ENCODE measurements around the gene SRCIN1. TPM values are rescaled to one million over a fixed set of nuclear protein-coding genes. Genes with fewer than 3 reads are reported as not detected.
"Not testable (repeated sequence)": the region's sequence is repeated elsewhere in the genome, so short reads cannot be mapped to it uniquely, and the experiment has no call there.

The SRCIN1 gene
- total RNA-seq, 2 donors from 2014 or later: 0.52 to 1.1 TPM

DNA sequence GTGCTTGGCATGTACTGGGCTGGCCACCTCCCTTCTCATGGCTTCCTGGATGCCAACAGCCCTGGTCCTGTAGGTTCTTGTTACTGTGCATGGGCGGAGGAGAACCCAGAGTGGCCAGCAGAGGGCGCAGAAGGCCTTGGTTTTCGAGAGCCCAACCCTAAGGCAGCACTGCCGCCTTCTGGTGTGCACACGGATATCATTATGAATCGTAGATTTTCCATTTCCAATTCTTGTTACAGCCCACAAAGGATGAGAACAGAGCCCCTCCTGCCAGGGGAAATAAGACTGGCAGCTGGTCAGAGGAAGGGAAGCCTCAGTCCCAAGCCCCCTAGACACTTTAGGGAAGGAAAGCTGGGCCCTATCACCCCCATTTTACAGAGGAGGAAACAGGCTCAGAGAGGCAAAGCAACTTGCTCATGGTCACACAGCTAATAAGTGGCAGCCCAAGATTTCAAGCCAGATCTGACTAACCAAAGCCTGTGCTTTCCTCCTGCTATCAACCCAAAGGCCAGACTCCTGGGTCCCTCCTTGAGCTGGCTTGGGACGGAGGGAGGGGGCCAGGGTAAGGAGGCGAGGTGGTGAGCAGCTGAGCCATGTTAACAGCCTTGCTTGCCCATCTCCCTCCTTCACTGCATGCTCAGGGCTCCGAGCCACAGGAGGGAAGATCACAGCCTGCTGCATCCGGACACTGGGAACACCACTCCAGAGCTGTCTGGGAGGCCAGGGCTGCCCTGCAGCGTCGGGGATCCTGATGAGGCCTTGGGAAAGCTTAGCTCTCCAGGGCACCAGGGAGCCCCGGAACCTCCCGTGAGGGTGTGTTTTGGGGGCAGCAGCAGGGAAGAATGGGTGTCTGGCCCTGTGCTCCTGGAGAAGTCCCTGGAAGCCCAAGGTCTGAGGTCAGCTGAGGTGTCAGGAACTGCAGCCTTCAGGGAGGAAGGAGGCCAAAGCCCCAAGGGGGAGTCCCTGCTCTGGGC is 113.4 kb downstream of the SRCIN1 start:
- DNase-seq (ENCODE audit: low spot score): peak; percentile 95
- not testable (repeated sequence) for H3K27me3 ChIP-seq, H3K4me3 ChIP-seq, H3K9me3 ChIP-seq, H3K27ac ChIP-seq, H3K4me1 ChIP-seq
- TF ChIP-seq, protein P1, sequence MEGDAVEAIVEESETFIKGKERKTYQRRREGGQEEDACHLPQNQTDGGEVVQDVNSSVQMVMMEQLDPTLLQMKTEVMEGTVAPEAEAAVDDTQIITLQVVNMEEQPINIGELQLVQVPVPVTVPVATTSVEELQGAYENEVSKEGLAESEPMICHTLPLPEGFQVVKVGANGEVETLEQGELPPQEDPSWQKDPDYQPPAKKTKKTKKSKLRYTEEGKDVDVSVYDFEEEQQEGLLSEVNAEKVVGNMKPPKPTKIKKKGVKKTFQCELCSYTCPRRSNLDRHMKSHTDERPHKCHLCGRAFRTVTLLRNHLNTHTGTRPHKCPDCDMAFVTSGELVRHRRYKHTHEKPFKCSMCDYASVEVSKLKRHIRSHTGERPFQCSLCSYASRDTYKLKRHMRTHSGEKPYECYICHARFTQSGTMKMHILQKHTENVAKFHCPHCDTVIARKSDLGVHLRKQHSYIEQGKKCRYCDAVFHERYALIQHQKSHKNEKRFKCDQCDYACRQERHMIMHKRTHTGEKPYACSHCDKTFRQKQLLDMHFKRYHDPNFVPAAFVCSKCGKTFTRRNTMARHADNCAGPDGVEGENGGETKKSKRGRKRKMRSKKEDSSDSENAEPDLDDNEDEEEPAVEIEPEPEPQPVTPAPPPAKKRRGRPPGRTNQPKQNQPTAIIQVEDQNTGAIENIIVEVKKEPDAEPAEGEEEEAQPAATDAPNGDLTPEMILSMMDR (IDR thresholded peaks at IDR 0.05): peak; percentile 65 to 66
- H3K36me3 ChIP-seq: peaks cover 83% of the 10 kb centered on the region

DNA sequence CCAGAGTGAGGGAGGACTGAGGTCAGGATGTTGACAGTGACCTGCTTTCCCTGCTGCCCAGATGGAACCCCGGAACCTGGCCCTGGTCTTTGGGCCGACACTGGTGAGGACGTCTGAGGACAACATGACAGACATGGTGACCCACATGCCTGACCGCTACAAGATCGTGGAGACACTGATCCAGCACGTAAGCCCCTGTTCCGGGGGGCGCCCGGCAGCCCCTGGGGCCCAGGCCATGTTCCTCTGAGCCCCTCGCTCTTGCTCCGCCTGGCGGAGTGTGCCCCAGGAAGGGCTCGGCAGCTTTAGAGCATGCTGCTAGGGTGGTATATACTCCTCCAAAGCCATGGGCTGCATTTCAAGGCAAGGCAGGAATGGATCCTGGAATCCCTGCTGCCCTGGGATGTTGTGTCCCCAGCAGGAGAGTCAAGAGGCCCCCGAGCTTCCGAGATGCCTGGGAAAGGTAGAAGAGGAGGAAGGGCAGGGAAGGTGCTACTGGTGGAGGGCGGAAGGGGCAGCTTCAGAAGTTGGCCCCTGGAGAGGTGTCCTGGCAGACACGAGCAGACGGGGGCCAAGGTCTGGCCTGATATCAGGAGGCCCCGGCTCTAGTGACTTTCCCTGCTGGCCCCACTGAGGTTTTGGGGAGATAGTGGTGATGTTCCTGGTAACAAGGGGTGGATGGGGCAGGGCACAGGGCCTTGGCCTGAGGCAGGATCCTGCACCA is 114.2 kb downstream of the SRCIN1 start:
- not testable (repeated sequence) for H3K9me3 ChIP-seq; H3K4me3 ChIP-seq; H3K27ac ChIP-seq; DNase-seq (ENCODE audit: low spot score); H3K4me1 ChIP-seq; H3K27me3 ChIP-seq
- peaks cover 74% of the 10 kb centered on the region for H3K36me3 ChIP-seq

DNA sequence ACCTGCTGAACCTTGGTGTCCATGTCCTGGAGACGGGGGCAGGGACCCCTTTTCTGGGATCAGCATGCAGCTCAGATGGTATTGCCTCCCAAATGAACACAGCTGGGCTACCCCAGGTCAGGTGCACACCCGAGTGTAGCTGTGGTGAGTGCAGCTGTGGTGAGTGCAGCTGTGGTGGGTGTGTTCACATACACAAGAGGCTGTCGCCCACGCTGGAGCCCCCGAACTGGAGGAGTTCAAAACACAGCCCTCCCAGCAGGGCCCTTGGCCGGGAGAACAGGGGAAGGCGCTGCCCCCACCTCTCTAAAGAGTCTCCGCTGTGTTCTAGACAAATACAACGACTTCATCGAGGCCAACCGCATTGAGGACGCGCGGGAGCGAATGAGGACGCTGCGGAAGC is 116.0 kb downstream of the SRCIN1 start:
- peaks cover 64% of the 10 kb centered on the region for H3K36me3 ChIP-seq
- H3K27ac ChIP-seq; H3K27me3 ChIP-seq; H3K4me1 ChIP-seq; H3K4me3 ChIP-seq; DNase-seq (ENCODE audit: low spot score); H3K9me3 ChIP-seq: not testable (repeated sequence)

DNA sequence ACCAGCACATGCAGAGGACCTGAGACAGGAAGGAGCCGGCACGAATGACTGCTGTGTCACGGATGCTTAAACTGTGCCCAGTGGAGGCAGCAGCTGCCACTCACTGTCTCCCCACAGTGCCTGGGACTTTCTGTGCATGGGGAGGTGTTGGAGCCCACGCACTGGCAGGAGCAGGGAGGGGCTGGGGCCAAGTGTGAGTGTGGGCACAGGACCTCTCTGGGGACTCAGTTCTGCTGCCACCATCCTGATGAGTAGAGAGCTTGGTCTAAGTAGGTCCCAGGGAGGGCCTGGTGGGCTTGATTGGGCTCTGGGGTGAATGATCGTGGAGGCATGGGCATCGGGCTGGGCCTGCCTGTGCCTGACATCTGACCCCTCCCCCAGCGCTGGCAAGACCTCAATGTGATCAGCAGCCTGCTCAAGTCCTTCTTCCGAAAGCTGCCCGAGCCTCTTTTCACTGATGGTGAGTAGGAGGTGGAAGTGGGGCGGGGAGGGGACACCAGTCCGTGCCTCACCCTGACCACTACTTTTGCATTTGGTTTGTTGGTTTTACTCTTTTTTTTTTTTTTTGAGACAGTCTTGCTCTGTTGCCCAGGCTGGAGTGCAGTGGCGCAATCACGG is 120.0 kb downstream of the SRCIN1 start:
- Histone ChIP-seq H3K4me1 (peaks cover 0 to 16% of the 10 kb centered on the region in 2 donors), H3K27ac (peak overlapping the region; percentile 67 to 74), H3K36me3 (peaks cover 47% of the 10 kb centered on the region)
- DNase-seq (ENCODE audit: low spot score); H3K9me3 ChIP-seq; H3K4me3 ChIP-seq; H3K27me3 ChIP-seq: not testable (repeated sequence)

DNA sequence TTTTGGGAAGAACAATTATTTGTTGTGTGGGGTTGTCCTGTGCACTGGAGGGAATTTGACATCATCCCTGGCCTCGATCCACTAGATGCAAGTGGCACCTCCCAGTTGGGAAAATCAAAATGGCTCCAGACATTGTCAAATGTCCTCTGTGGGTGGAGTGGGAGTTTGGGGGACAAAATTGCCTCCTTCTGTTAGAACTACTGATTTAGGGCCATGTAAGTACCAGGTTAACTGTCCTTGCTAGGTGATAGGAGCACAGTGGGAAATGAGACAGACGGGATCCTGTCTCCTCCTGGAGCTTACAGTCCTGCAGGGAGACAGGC is 120.6 kb downstream of the SRCIN1 start:
- no peak for DNase-seq (ENCODE audit: low spot score)
- H3K9me3 ChIP-seq: no peaks in the 10 kb centered on the region
- peaks cover 41% of the 10 kb centered on the region for H3K36me3 ChIP-seq
- no peak overlapping the region for H3K4me3 ChIP-seq
- H3K27ac ChIP-seq: peak overlapping the region; percentile 67 to 74
- H3K4me1 ChIP-seq: peaks cover 0 to 16% of the 10 kb centered on the region in 2 donors
- no peaks in the 10 kb centered on the region for H3K27me3 ChIP-seq
- TF ChIP-seq, protein P1 (IDR thresholded peaks at IDR 0.05): peak in 1 of 2 donors; percentile 20

DNA sequence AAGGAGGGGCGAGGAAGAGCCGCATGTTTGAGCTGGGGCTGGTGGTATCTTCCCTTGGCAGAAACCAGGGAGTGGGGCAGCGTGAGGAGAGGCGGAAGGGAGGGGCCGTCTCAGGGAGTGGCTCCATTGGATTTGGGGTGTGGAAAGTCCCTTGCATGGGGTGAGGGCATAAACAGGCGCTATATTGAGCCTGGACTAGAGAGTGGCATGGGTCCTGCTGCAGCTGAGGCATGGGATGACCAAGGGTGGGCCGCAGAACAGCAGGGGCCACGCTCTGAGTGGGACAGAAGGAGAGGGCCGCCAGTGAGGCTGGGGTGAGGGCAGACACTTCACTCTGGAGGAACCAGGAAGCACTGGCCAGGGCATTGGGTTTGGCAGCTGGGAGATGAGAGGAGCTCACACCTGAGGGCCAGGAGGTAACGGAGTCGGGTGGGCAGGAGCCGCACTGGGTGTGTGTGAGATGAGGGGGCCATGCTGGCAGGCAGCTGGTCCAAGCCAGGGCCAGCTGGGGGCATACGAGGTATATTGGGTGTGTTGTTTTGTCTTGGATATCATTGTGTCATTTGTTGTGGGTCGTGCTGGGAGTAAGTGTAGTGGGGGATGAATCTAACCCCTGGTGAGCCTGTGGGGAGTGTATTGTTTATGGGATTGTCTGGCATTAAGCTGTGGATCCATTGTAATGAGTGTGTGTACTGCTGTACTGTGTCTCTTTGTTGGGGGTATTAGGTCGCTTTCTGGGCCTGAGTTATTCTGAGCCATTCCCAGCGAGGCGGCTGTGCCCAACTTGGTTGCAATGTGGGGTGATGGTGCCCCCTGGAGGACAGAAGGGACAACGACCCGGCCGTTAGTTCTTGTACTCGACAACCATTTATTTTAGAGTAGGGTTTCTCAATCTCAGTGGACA is 121.3 kb downstream of the SRCIN1 start:
- not testable (repeated sequence) for H3K4me3 ChIP-seq, H3K9me3 ChIP-seq, H3K27me3 ChIP-seq
- Histone ChIP-seq H3K4me1 (peaks cover 0 to 16% of the 10 kb centered on the region in 2 donors), H3K27ac (peak overlapping the region; percentile 67 to 74), H3K36me3 (peaks cover 41% of the 10 kb centered on the region)
- peak; percentile 91 for DNase-seq (ENCODE audit: low spot score)
- TF ChIP-seq, protein P1 (IDR thresholded peaks at IDR 0.05): peak; percentile 82 to 86

DNA sequence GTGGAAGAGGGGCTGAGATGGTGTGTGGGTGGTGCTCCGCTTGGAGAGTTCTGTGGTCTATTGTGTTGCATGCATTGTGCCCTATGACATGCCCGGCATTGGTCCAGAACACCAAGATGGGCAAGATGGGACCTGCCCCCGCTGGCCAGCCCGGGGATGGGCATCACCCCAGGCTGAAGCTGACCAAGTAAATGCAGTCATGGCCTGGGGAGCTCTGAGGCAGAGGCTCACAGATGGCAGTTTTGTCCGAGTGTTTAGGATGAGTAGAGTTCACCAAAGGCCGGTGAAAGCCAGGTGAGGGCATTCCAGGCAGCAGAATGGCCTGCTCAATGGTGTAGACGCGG is 123.1 kb downstream of the SRCIN1 start:
- peaks cover 0 to 16% of the 10 kb centered on the region in 2 donors for H3K4me1 ChIP-seq
- not testable (repeated sequence) for DNase-seq (ENCODE audit: low spot score); H3K27me3 ChIP-seq; H3K4me3 ChIP-seq; H3K9me3 ChIP-seq; H3K27ac ChIP-seq
- H3K36me3 ChIP-seq: peaks cover 48% of the 10 kb centered on the region

DNA sequence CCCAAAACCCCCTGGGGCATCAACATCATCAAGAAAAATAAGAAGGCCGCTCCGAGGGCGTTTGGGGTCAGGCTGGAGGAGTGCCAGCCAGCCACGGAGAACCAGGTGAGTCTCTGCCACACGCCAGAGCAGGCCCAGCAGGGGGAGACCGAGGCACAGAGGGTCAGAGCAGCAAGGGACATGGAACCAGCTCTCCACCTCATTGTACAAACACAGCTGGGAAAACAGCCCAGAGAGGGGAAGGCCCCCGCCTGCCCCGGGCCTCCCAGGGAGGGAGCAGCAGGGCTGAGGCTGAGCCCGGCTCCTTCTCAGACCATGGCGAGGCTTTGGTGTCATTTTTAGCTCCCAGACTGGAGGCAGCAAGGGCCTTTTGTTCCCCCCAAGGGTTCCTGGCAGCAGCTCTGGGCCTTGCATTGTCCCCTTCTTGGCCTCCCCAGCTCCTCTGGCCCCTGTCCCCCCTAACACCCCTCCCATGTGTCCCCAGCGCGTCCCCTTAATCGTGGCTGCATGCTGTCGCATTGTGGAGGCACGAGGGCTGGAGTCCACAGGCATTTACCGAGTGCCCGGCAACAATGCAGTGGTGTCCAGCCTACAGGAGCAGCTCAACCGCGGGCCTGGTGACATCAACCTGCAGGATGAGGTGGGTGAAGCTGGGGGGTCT is 123.6 kb downstream of the SRCIN1 start:
- not testable (repeated sequence) for H3K27ac ChIP-seq; DNase-seq (ENCODE audit: low spot score); H3K27me3 ChIP-seq; H3K9me3 ChIP-seq; H3K4me3 ChIP-seq
- peaks cover 50% of the 10 kb centered on the region for H3K36me3 ChIP-seq
- peaks cover 0 to 16% of the 10 kb centered on the region in 2 donors for H3K4me1 ChIP-seq

Data from right atrium auricular region (tissue), 2 donors.